ENCODE data around the gene ACTR1B.
"Not testable (repeated sequence)": the region's sequence is repeated elsewhere in the genome, so short reads cannot be mapped to it uniquely, and the experiment has no call there.

The ACTR1B gene

DNA sequence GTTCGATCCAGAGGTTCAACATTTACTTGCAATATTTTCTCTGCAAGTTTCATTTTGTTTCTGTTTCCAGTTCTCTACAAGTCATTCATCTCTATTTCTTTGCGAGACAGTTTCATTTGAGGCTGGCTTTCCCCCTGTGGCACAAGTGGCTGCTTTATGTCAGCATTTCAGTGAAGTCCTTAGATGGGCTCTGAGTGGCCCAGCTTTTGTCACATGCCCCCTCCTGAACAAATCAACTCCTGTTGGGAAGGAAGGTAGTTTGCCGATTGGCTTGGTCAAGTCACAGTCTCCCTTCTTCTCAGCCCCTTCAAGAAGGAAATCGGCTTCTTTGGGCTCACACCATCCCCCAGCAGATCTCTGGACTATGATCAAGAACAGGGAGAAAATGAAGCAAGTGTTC lies 55.1 kb downstream of the ACTR1B start:
- DNase-seq, result not testable (repeated sequence)

Measured in NCI-H2029 treated with DMSO at 0.1 percent for 48 hours (cell line).